VCaP (cell line): ENCODE measurements around the gene ARL2.

Experiments
- H3K27ac ChIP-seq: fragments of 450-650 bp; 2 replicates; pipeline ENCODE4 v1.5.1; 2017
- CTCF ChIP-seq: fragments of 450-650 bp; conservative IDR thresholded peaks from 2 replicates; pipeline ENCODE4 v1.5.1; 2017; ENCODE audit warnings: mild to moderate bottlenecking, moderate library complexity

ARL2 gene

GRCh38 chr11:64987998-64988854 lies 25.7 kb upstream of the ARL2 start:
- no peak for TF ChIP-seq CTCF
- H3K27ac ChIP-seq = no peak overlapping the region

- TF ChIP-seq CTCF = no peak
- H3K27ac ChIP-seq = no peak overlapping the region
Observed at GRCh38 chr11:64989416-64989815, 24.5 kb upstream of the ARL2 start.

GRCh38 chr11:64990222-64990923 lies 23.6 kb upstream of the ARL2 start:
- no peak overlapping the region for H3K27ac ChIP-seq
- TF ChIP-seq CTCF = no peak

GRCh38 chr11:64994318-64994717 lies 19.6 kb upstream of the ARL2 start:
- TF ChIP-seq CTCF = no peak
- no peak overlapping the region for H3K27ac ChIP-seq

GRCh38 chr11:64996327-64996709 lies 17.6 kb upstream of the ARL2 start:
- peak overlapping the region; percentile 5; the same call in 1 of the 2 replicates for H3K27ac ChIP-seq
- TF ChIP-seq CTCF = no peak

- TF ChIP-seq CTCF = peak; percentile 69
- H3K27ac ChIP-seq = peak within 1 kb of the TSS; percentile 5; the same call in 1 of the 2 replicates
Observed at GRCh38 chr11:64996710-64997380, 17.1 kb upstream of the ARL2 start, which contains the start of gene BATF2. Gene BATF2, minus strand, starts transcription at chr11:64996971. Its CDS starts 57 bp downstream, at chr11:64996914.

GRCh38 chr11:64998141-64998540 lies 15.8 kb upstream of the ARL2 start:
- no peak overlapping the region; the same call in 1 of the 2 replicates for H3K27ac ChIP-seq
- TF ChIP-seq CTCF = no peak
